Measurements from ENCODE around the gene XXYLT1.

The XXYLT1 gene

DNA sequence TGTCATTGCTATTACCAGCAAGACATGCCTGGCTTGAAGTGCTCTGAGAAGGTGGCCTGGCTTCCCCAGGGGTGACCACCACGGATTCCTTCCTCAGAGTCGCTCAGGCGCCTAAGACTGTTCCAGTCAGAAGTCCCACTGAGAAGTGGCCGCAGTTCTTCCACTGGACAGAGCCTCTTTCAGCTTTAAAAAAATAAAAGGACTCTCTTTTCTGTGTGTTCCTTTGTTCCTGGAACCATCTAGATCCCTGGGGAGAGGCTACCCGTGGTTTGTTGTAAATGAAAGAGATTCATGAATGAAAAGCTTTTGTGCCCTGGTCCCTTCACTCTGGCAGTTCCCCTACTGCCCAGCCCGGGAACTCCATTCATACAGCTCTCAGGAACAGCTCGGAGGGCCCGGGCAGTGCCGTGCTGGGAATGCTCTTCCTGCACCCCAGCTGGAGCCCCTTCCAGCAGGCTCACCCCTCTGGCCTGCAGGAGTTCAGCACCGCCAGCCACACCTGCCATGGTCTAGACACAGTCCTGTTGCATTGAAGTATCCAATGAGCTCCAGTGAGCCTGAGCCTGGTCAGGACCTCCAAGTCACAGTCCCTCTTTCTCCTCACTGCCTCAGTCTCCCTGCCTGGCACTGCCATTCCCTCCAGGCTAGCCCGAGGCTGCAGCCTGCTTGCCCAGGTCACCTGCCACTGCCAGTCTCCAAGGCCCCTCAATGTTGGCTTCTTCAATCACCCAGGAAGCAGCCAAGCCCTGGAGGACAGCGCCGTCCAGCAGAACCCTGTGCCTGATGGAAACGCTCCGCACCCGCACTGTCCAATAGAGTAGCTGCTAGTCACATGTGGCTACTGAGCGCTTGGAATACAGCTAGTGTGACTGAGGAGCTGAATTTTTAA, 75.4 kb downstream of the XXYLT1 start:
- H3K9me3 ChIP-seq (ENCODE audit: low read length) = peaks cover 14% of the 10 kb centered on the region
- no peaks in the 10 kb centered on the region for H3K36me3 ChIP-seq (ENCODE audit: insufficient read depth, low read length)
- H3K27me3 ChIP-seq (ENCODE audit: insufficient read depth, low read length) = peaks cover 4% of the 10 kb centered on the region; the same call in 1 of the 2 replicates
- no peaks in the 10 kb centered on the region for H4K20me1 ChIP-seq (ENCODE audit: insufficient read depth, low read length)
- TF ChIP-seq EZH2 (IDR thresholded peaks at IDR 0.05; ENCODE audit: borderline replicate concordance, low read length) (no peak), CTCF (IDR thresholded peaks at IDR 0.05; ENCODE audit: low read length) (no peak)
- H3K27ac ChIP-seq (ENCODE audit: low read depth, low read length, poor library complexity, severe bottlenecking) = no peak overlapping the region
- no peaks in the 10 kb centered on the region for H3K9me2 ChIP-seq (ENCODE audit: low read depth, low read length)
- H3K9ac ChIP-seq (ENCODE audit: low read length) = no peak overlapping the region
- no peaks in the 10 kb centered on the region for H3K79me2 ChIP-seq (ENCODE audit: insufficient read depth, low read length)
- no peaks in the 10 kb centered on the region for H3F3A ChIP-seq (ENCODE audit: insufficient read depth, low read length)
- no peaks in the 10 kb centered on the region for H3K4me1 ChIP-seq (ENCODE audit: insufficient read depth, low read length, severe bottlenecking)
- H3K4me2 ChIP-seq (ENCODE audit: low read length) = no peak overlapping the region
- H3K4me3 ChIP-seq (ENCODE audit: low read depth, low read length, poor library complexity, severe bottlenecking) = no peak overlapping the region
- H2AFZ ChIP-seq (ENCODE audit: low read length) = no peak overlapping the region

- Histone ChIP-seq H3K9ac (ENCODE audit: low read length) (no peak overlapping the region), H4K20me1 (ENCODE audit: insufficient read depth, low read length) (no peaks in the 10 kb centered on the region), H3F3A (ENCODE audit: insufficient read depth, low read length) (no peaks in the 10 kb centered on the region), H3K27me3 (ENCODE audit: insufficient read depth, low read length) (peaks cover 4% of the 10 kb centered on the region; the same call in 1 of the 2 replicates), H3K79me2 (ENCODE audit: insufficient read depth, low read length) (no peaks in the 10 kb centered on the region), H2AFZ (ENCODE audit: low read length) (no peak overlapping the region), H3K4me3 (ENCODE audit: low read depth, low read length, poor library complexity, severe bottlenecking) (no peak overlapping the region), H3K27ac (ENCODE audit: low read depth, low read length, poor library complexity, severe bottlenecking) (no peak overlapping the region), H3K9me2 (ENCODE audit: low read depth, low read length) (no peaks in the 10 kb centered on the region), H3K4me2 (ENCODE audit: low read length) (no peak overlapping the region), H3K9me3 (ENCODE audit: low read length) (peaks cover 14% of the 10 kb centered on the region), H3K4me1 (ENCODE audit: insufficient read depth, low read length, severe bottlenecking) (no peaks in the 10 kb centered on the region), H3K36me3 (ENCODE audit: insufficient read depth, low read length) (no peaks in the 10 kb centered on the region)
- no peak for TF ChIP-seq CTCF (IDR thresholded peaks at IDR 0.05; ENCODE audit: low read length)
- no peak for TF ChIP-seq EZH2 (IDR thresholded peaks at IDR 0.05; ENCODE audit: borderline replicate concordance, low read length)
Observed at GRCh38 chr3:195194559-195195206, 76.3 kb downstream of the XXYLT1 start.

- Histone ChIP-seq H3K4me1 (ENCODE audit: insufficient read depth, low read length, severe bottlenecking) (no peaks in the 10 kb centered on the region), H3K4me2 (ENCODE audit: low read length) (no peak overlapping the region), H3F3A (ENCODE audit: insufficient read depth, low read length) (no peaks in the 10 kb centered on the region), H3K27me3 (ENCODE audit: insufficient read depth, low read length) (no peaks in the 10 kb centered on the region), H3K9me3 (ENCODE audit: low read length) (peaks cover 14% of the 10 kb centered on the region), H4K20me1 (ENCODE audit: insufficient read depth, low read length) (no peaks in the 10 kb centered on the region), H3K36me3 (ENCODE audit: insufficient read depth, low read length) (no peaks in the 10 kb centered on the region), H3K4me3 (ENCODE audit: low read depth, low read length, poor library complexity, severe bottlenecking) (no peak overlapping the region), H3K9ac (ENCODE audit: low read length) (no peak overlapping the region), H3K79me2 (ENCODE audit: insufficient read depth, low read length) (no peaks in the 10 kb centered on the region), H3K27ac (ENCODE audit: low read depth, low read length, poor library complexity, severe bottlenecking) (no peak overlapping the region), H3K9me2 (ENCODE audit: low read depth, low read length) (no peaks in the 10 kb centered on the region), H2AFZ (ENCODE audit: low read length) (no peak overlapping the region)
- no peak for TF ChIP-seq EZH2 (IDR thresholded peaks at IDR 0.05; ENCODE audit: borderline replicate concordance, low read length)
- TF ChIP-seq CTCF (IDR thresholded peaks at IDR 0.05; ENCODE audit: low read length) = no peak
Observed at GRCh38 chr3:195191580-195191979, 79.4 kb downstream of the XXYLT1 start.
